Measurements from ENCODE around the gene AGPAT4.

The AGPAT4 gene

GRCh38 chr6:161108916-161109315, 164.9 kb downstream of the AGPAT4 start:
- peaks cover 94% of the 10 kb centered on the region for H3K36me3 ChIP-seq (ENCODE audit: control insufficient read depth, insufficient read depth, low read length)
- 80% methylated on average over 2 of the region's 5 CpGs; no CpG with 5 or more reads in 1 of the 2 experiments for WGBS, 2 experiments (ENCODE audit: insufficient coverage in 2 of 2)

GRCh38 chr6:161107779-161108730, 165.8 kb downstream of the AGPAT4 start:
- no peak overlapping the region for H3K4me3 ChIP-seq (ENCODE audit: extremely low read depth, insufficient read depth, low read length, poor library complexity, severe bottlenecking)
- H3K9me3 ChIP-seq (ENCODE audit: control insufficient read depth, low read length), result no peaks in the 10 kb centered on the region
- H3K27ac ChIP-seq (ENCODE audit: low read depth, low read length, severe bottlenecking), result no peak overlapping the region
- no peaks in the 10 kb centered on the region for H3K4me1 ChIP-seq (ENCODE audit: control insufficient read depth, insufficient read depth, low read length, poor library complexity, severe bottlenecking)
- H3K36me3 ChIP-seq (ENCODE audit: control insufficient read depth, insufficient read depth, low read length), result peaks cover 94% of the 10 kb centered on the region
- WGBS, 2 experiments (ENCODE audit: insufficient coverage in 2 of 2), result 94 to 96% methylated on average over 13 to 14 of the region's 23 CpGs

More at GRCh38 chr6:161108916-161109315, 164.9 kb downstream of the AGPAT4 start:
- Histone ChIP-seq H3K4me3 (ENCODE audit: extremely low read depth, insufficient read depth, low read length, poor library complexity, severe bottlenecking) (no peak overlapping the region), H3K4me1 (ENCODE audit: control insufficient read depth, insufficient read depth, low read length, poor library complexity, severe bottlenecking) (no peaks in the 10 kb centered on the region), H3K9me3 (ENCODE audit: control insufficient read depth, low read length) (no peaks in the 10 kb centered on the region), H3K27ac (ENCODE audit: low read depth, low read length, severe bottlenecking) (no peak overlapping the region)

- H3K4me1 ChIP-seq (ENCODE audit: control insufficient read depth, insufficient read depth, low read length, poor library complexity, severe bottlenecking), result no peaks in the 10 kb centered on the region
Measured at GRCh38 chr6:161105408-161105807, 168.5 kb downstream of the AGPAT4 start.

GRCh38 chr6:161104966-161105365, 168.9 kb downstream of the AGPAT4 start:
- H3K4me3 ChIP-seq (ENCODE audit: extremely low read depth, insufficient read depth, low read length, poor library complexity, severe bottlenecking), result no peak overlapping the region
- H3K36me3 ChIP-seq (ENCODE audit: control insufficient read depth, insufficient read depth, low read length), result peaks cover 74% of the 10 kb centered on the region
- no peaks in the 10 kb centered on the region for H3K4me1 ChIP-seq (ENCODE audit: control insufficient read depth, insufficient read depth, low read length, poor library complexity, severe bottlenecking)
- H3K27ac ChIP-seq (ENCODE audit: low read depth, low read length, severe bottlenecking), result no peak overlapping the region
- H3K9me3 ChIP-seq (ENCODE audit: control insufficient read depth, low read length), result no peaks in the 10 kb centered on the region

More at GRCh38 chr6:161105408-161105807, 168.5 kb downstream of the AGPAT4 start:
- no peak overlapping the region for H3K4me3 ChIP-seq (ENCODE audit: extremely low read depth, insufficient read depth, low read length, poor library complexity, severe bottlenecking)
- no CpG with 5 or more reads among the region's 2 CpGs for WGBS, 2 experiments (ENCODE audit: insufficient coverage in 2 of 2)
- H3K36me3 ChIP-seq (ENCODE audit: control insufficient read depth, insufficient read depth, low read length), result peaks cover 78% of the 10 kb centered on the region
- H3K9me3 ChIP-seq (ENCODE audit: control insufficient read depth, low read length), result no peaks in the 10 kb centered on the region
- H3K27ac ChIP-seq (ENCODE audit: low read depth, low read length, severe bottlenecking), result no peak overlapping the region

- H3K36me3 ChIP-seq (ENCODE audit: control insufficient read depth, insufficient read depth, low read length), result peaks cover 69% of the 10 kb centered on the region
- 92 to 93% methylated on average over 4 of the region's 4 CpGs for WGBS, 2 experiments (ENCODE audit: insufficient coverage in 2 of 2)
- no peaks in the 10 kb centered on the region for H3K4me1 ChIP-seq (ENCODE audit: control insufficient read depth, insufficient read depth, low read length, poor library complexity, severe bottlenecking)
- no peak overlapping the region for H3K4me3 ChIP-seq (ENCODE audit: extremely low read depth, insufficient read depth, low read length, poor library complexity, severe bottlenecking)
- no peak overlapping the region for H3K27ac ChIP-seq (ENCODE audit: low read depth, low read length, severe bottlenecking)
- H3K9me3 ChIP-seq (ENCODE audit: control insufficient read depth, low read length), result no peaks in the 10 kb centered on the region
Measured at GRCh38 chr6:161103475-161103874, 170.4 kb downstream of the AGPAT4 start.

GRCh38 chr6:161101517-161101916, 172.3 kb downstream of the AGPAT4 start:
- Histone ChIP-seq H3K36me3 (ENCODE audit: control insufficient read depth, insufficient read depth, low read length) (peaks cover 58% of the 10 kb centered on the region), H3K4me1 (ENCODE audit: control insufficient read depth, insufficient read depth, low read length, poor library complexity, severe bottlenecking) (no peaks in the 10 kb centered on the region), H3K9me3 (ENCODE audit: control insufficient read depth, low read length) (no peaks in the 10 kb centered on the region), H3K4me3 (ENCODE audit: extremely low read depth, insufficient read depth, low read length, poor library complexity, severe bottlenecking) (no peak overlapping the region), H3K27ac (ENCODE audit: low read depth, low read length, severe bottlenecking) (no peak overlapping the region)
- WGBS, 2 experiments (ENCODE audit: insufficient coverage in 2 of 2), result 100% methylated on average over 3 of the region's 7 CpGs; no CpG with 5 or more reads in 1 of the 2 experiments

- Histone ChIP-seq H3K4me1 (ENCODE audit: control insufficient read depth, insufficient read depth, low read length, poor library complexity, severe bottlenecking) (no peaks in the 10 kb centered on the region), H3K27ac (ENCODE audit: low read depth, low read length, severe bottlenecking) (no peak overlapping the region), H3K36me3 (ENCODE audit: control insufficient read depth, insufficient read depth, low read length) (peaks cover 49% of the 10 kb centered on the region), H3K9me3 (ENCODE audit: control insufficient read depth, low read length) (no peaks in the 10 kb centered on the region), H3K4me3 (ENCODE audit: extremely low read depth, insufficient read depth, low read length, poor library complexity, severe bottlenecking) (no peak overlapping the region)
- WGBS, 2 experiments (ENCODE audit: insufficient coverage in 2 of 2), result 92 to 95% methylated on average over 6 to 7 of the region's 8 CpGs
Measured at GRCh38 chr6:161100072-161100471, 173.8 kb downstream of the AGPAT4 start.

- Histone ChIP-seq H3K36me3 (ENCODE audit: control insufficient read depth, insufficient read depth, low read length) (peaks cover 25% of the 10 kb centered on the region), H3K4me3 (ENCODE audit: extremely low read depth, insufficient read depth, low read length, poor library complexity, severe bottlenecking) (no peak overlapping the region), H3K27ac (ENCODE audit: low read depth, low read length, severe bottlenecking) (no peak overlapping the region), H3K9me3 (ENCODE audit: control insufficient read depth, low read length) (no peaks in the 10 kb centered on the region), H3K4me1 (ENCODE audit: control insufficient read depth, insufficient read depth, low read length, poor library complexity, severe bottlenecking) (no peaks in the 10 kb centered on the region)
Measured at GRCh38 chr6:161095916-161096315, 177.9 kb downstream of the AGPAT4 start.

- H3K4me1 ChIP-seq (ENCODE audit: control insufficient read depth, insufficient read depth, low read length, poor library complexity, severe bottlenecking), result no peaks in the 10 kb centered on the region
- no peak overlapping the region for H3K4me3 ChIP-seq (ENCODE audit: extremely low read depth, insufficient read depth, low read length, poor library complexity, severe bottlenecking)
- WGBS, 2 experiments (ENCODE audit: insufficient coverage in 2 of 2), result 95 to 96% methylated on average over 4 to 5 of the region's 5 CpGs
- peaks cover 25% of the 10 kb centered on the region for H3K36me3 ChIP-seq (ENCODE audit: control insufficient read depth, insufficient read depth, low read length)
- H3K27ac ChIP-seq (ENCODE audit: low read depth, low read length, severe bottlenecking), result no peak overlapping the region
- no peaks in the 10 kb centered on the region for H3K9me3 ChIP-seq (ENCODE audit: control insufficient read depth, low read length)
Measured at GRCh38 chr6:161094955-161095354, 178.9 kb downstream of the AGPAT4 start.

- Histone ChIP-seq H3K4me3 (ENCODE audit: extremely low read depth, insufficient read depth, low read length, poor library complexity, severe bottlenecking) (no peak overlapping the region), H3K27ac (ENCODE audit: low read depth, low read length, severe bottlenecking) (no peak overlapping the region), H3K36me3 (ENCODE audit: control insufficient read depth, insufficient read depth, low read length) (peaks cover 26% of the 10 kb centered on the region), H3K9me3 (ENCODE audit: control insufficient read depth, low read length) (no peaks in the 10 kb centered on the region), H3K4me1 (ENCODE audit: control insufficient read depth, insufficient read depth, low read length, poor library complexity, severe bottlenecking) (no peaks in the 10 kb centered on the region)
- 83 to 89% methylated on average over 3 to 5 of the region's 6 CpGs for WGBS, 2 experiments (ENCODE audit: insufficient coverage in 2 of 2)
Measured at GRCh38 chr6:161091972-161092701, 181.7 kb downstream of the AGPAT4 start.
